ELF-1 (cell line): ENCODE results near the gene PLIN4.
A peak's percentile ranks its signal among the peaks of the same experiment; 100 is the strongest.

ENCODE experiments used
- DNase-seq: peaks from one replicate; pipeline ENCODE4 v3.0.0-alpha.2; 2016; ENCODE audit warnings: low read depth, low spot score

The PLIN4 gene

GRCh38 chr19:4456843-4457653 is 61.2 kb downstream of the PLIN4 start:
- no peak for DNase-seq

GRCh38 chr19:4456476-4456842 is 61.8 kb downstream of the PLIN4 start:
- DNase-seq = peak; percentile 48

- DNase-seq = no peak
These were observed 62.4 kb downstream of the PLIN4 start for GRCh38 chr19:4455719-4456475.

- no peak for DNase-seq
These were observed 63.3 kb downstream of the PLIN4 start for GRCh38 chr19:4454747-4455718.

GRCh38 chr19:4453232-4454179 is 64.8 kb downstream of the PLIN4 start:
- peak; percentile 55 for DNase-seq

- DNase-seq = no peak
These were observed 65.9 kb downstream of the PLIN4 start for GRCh38 chr19:4452230-4452990.
